Measurements from ENCODE around the gene SYNJ1. TPM values are rescaled to one million over a fixed set of nuclear protein-coding genes. Genes with fewer than 3 reads are reported as not detected.

SYNJ1 gene
- total RNA-seq, 1 donor, result 3.5 TPM

GRCh38 chr21:32587651-32588050 lies 140.2 kb downstream of the SYNJ1 start:
- DNase-seq (ENCODE audit: low read depth in 2 of 3, low spot score in 2 of 3), result no peak

GRCh38 chr21:32587120-32587519 lies 140.7 kb downstream of the SYNJ1 start:
- no peak for DNase-seq (ENCODE audit: low read depth in 2 of 3, low spot score in 2 of 3)

GRCh38 chr21:32585970-32586369 lies 141.8 kb downstream of the SYNJ1 start:
- DNase-seq (ENCODE audit: low read depth in 2 of 3, low spot score in 2 of 3), result no peak

DNA sequence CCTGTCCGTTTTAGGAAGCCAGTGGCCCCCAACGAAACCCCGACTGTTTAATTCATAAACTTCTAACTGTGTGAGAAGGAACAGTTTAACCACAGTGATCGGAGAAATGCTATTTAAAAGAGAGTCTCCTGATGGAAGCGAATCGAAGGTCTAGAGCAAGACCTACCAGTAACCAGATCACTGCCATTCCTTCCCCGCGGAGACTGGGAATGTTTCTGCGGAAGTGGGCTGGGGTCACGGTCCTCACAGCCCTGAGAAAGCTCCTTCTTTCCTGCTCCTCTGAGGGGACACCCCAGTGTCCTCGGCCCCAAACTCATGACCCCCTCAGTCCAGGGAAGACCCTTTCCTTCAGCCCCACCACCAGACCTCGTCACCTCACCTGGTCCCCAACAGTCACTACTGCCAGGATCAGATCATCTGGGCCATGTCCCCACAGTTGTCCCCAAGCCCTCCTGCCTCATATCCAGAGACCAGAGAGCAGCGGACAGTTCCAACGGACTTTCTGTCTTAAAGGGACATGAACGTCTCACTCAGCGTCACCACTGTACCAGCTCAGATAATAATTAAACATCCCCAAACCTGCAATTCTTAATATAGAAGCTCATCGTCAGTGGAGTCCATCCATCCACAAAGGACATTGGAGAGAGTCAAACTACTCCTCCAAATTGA lies 142.6 kb downstream of the SYNJ1 start, which contains the start of gene TCP10L:
Gene TCP10L, minus strand, starts transcription at position 482 of the 669 bp plus-strand sequence. CDS start 1,219 bp downstream, outside the sequence.
- DNase-seq (ENCODE audit: low read depth in 2 of 3, low spot score in 2 of 3), result no peak

- no peak for DNase-seq (ENCODE audit: low read depth in 2 of 3, low spot score in 2 of 3)
Observed at GRCh38 chr21:32584472-32584871, 143.3 kb downstream of the SYNJ1 start.

DNA sequence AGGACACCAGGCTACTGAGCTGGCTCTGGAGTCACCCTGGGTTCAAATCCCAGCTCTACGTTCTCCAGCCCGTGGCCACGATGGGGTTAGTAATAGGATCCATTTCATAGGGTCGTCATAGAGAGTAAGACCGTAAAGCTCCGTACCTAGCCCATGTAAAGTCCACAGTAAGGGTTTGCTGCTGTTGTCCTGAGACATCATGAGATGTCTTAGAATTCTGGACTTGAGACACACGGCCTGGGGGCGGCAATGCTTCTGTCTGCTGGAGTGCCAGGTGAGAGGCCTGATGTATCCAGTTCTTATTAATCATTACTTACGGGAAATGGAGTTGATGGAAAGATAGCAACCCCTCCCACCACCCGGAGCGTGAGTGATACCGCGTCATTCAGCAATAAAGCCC lies 146.1 kb downstream of the SYNJ1 start:
- DNase-seq (ENCODE audit: low read depth in 2 of 3, low spot score in 2 of 3), result no peak

GRCh38 chr21:32580949-32581348 lies 146.9 kb downstream of the SYNJ1 start:
- no peak for DNase-seq (ENCODE audit: low read depth in 2 of 3, low spot score in 2 of 3)

Other genes with a start within 250 kb of the SYNJ1 start
- 0.27 TPM for gene TCP10L, start 142.5 kb downstream of the SYNJ1 start, total RNA-seq
- gene CFAP298, start 115.6 kb downstream of the SYNJ1 start, total RNA-seq, result 27.7 TPM
- 16.7 TPM for gene PAXBP1, start 43.7 kb upstream of the SYNJ1 start, total RNA-seq